ENCODE results near the gene GMPPA. TPM values are rescaled to one million over a fixed set of nuclear protein-coding genes. Genes with fewer than 3 reads are reported as not detected.
A peak's percentile ranks its signal among the peaks of the same experiment; 100 is the strongest.

Gene GMPPA
- total RNA-seq, 1 donor from 2014 or later = 19.9 TPM

DNA sequence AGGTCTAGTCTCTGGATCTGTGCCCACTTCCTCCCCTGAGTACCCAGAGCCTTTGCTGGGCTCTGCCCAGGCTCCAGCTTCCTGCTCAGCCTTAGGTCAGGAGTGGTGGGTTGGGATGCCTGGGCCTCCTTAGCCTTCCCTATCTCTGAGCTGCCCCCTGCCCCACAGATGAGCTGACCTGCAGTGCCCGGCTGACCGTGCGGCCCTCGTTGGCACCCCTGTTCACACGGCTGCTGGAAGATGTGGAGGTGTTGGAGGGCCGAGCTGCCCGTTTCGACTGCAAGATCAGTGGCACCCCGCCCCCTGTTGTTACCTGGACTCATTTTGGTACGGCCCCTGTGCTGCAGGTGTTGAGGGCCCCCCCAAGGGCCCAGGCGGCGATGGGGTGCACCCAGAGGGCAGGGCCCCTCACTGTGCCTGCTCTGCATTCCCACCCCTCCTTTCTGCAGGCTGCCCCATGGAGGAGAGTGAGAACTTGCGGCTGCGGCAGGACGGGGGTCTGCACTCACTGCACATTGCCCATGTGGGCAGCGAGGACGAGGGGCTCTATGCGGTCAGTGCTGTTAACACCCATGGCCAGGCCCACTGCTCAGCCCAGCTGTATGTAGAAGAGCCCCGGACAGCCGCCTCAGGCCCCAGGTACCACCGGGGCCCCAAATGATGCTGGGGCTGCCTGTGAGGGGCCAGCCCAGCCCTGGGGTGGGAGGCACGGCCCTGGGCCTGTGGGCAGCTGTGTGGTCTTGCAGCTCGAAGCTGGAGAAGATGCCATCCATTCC lies 30.1 kb upstream of the GMPPA start:
- no peak for ATAC-seq

DNA sequence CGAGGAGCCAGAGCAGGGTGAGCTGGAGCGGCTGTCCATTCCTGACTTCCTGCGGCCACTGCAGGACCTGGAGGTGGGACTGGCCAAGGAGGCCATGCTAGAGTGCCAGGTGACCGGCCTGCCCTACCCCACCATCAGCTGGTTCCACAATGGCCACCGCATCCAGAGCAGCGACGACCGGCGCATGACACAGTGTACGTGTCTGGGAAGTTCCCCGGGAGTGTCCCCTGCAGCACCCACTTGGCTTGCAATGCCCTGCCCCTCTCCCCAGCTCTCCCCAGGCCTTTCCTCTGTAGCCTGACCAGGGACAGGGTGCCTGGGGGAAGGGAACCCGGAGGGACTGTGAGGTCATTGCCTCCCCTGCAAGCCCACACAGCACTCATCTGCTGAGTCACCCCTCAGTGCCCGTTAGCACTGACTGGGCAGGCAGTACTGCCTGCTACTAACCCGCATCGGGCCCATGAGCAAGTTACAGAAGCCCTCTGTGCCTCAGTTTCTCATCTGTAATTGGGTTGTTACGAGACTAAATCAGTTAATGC lies 29.4 kb upstream of the GMPPA start:
- ATAC-seq = peak; percentile 13

DNA sequence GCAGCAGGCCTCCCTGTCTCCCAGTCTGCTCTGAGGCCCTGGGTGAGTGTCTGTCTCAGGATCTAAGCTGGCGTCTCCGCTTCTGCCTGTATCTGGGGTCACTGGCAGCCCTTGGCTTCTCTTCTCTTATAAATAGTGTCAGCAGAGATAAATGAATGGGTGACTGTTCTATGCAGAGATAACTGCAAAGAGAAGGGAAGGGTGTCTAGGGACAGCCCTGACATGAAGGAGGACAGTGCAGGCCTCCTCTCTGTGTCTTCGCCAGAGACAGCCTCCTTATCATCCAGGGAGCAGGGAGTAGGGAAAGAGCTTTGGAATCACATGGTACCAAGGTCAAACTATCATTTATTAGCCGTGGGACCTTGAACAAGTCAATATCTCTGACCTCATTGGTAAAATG lies 28.3 kb upstream of the GMPPA start:
- ATAC-seq = no peak

DNA sequence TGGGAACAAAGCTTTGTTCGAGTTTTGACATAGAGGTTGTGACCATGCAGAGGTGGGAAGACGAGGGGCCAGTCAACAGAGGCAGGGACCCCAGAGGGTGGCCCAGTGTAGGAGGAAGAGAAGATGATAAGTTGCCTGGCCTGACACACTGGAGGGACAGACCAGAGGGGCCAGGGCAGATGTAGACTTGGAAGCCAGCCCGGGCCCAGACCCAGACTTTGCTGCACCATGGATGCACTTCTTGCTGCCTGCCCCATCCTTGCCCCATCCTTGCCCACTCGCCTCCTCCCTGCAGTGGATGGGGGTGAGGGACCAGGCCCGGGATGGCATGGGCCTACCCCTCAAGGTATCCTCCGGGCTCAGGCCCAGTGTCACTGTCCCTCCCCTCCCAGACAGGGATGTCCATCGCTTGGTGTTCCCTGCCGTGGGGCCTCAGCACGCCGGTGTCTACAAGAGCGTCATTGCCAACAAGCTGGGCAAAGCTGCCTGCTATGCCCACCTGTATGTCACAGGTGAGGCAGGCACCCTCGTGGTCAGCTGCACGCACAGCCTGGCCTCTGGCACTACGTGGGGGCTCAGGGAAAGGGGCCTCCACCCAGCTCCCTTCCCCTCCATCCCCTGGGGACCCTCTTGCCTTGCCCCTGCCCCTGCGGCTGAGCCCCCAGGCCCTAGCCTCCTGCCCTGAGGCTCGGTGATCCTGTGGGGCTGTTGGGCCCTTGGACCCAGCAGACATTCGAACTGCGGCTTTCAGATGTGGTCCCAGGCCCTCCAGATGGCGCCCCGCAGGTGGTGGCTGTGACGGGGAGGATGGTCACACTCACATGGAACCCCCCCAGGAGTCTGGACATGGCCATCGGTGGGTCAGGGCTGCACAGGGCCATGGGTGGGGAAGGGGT lies 27.0 kb upstream of the GMPPA start:
- no peak for ATAC-seq

DNA sequence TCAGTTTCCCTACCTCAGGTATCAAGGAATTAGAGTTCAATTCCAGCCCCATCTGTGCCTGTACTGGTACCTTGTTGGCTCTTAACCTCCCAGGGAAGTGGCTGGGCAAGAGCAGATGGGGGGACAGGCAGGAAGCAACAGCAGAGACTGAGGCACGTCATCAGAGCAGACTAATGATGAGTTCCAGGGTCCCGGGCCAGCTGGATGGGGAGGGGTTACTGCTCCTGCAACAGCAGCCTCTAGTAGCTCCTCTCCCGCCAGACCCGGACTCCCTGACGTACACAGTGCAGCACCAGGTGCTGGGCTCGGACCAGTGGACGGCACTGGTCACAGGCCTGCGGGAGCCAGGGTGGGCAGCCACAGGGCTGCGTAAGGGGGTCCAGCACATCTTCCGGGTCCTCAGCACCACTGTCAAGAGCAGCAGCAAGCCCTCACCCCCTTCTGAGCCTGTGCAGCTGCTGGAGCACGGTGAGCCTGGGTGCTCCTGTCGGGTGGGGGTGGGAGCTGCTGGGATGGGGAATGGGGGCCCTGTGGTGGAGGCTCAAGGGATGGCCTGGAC lies 26.0 kb upstream of the GMPPA start:
- no peak for ATAC-seq

DNA sequence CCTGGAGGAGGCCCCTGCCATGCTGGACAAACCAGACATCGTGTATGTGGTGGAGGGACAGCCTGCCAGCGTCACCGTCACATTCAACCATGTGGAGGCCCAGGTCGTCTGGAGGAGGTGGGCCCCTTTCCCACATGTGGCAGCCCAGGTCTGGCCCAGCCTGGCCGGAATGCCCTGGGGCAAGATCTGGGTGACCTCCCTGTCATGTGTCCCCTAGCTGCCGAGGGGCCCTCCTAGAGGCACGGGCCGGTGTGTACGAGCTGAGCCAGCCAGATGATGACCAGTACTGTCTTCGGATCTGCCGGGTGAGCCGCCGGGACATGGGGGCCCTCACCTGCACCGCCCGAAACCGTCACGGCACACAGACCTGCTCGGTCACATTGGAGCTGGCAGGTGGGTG lies 25.2 kb upstream of the GMPPA start:
- ATAC-seq = no peak

DNA sequence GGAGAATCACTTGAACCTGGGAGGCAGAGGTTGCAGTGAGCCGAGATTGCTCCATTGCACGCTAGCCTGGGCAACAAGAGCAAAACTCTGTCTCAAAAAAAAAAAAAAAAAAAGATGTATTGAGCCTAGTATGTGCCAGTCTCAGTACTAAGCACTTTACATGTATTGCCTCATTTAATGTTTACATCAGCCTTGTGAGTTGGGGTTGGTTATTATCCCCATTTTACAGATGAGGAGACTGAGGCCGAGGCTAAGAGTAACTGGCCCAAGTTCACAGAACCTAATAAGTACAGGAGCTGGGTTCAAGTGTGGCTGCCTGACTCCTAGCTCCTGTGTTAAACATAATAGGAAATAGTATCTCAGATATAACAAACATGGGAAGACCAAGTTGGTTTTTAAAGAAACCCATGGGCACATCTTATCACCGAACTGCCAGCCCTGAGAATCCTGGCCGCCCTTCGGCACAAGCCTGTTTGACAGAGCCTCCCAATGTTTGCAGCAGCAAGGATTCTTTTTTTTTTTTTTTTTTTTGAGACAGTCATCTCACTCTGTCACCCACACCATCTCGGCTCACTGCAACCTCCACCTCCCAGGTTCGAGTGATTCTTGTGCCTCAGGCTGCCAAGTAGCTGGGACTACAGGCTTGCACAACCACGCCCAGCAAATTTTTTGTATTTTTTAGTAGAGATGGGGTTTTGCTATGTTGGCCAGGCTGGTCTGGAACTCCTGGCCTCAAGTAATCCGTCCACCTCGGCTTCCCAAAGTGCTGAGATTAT lies 24.2 kb upstream of the GMPPA start:
- ATAC-seq = no peak

DNA sequence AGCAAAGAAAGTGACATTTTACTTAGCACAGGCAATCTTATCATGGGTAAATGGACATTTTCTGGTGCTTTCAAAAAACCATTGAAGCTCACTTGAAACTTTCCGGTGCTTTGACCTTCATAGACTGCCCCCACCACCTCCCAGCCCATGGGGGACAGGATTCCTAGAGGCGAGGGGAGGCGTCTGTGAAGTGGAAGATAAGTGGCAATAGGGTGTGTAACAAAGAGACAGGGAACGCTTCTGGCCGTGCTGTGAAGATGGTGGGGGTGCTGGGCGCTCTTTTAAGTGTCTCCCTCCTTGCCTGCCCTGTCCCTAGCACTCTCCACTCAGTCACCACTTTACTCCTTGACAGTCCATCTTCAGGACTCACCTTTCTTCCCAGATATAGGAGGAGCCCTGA lies 23.4 kb upstream of the GMPPA start:
- no peak for ATAC-seq

DNA sequence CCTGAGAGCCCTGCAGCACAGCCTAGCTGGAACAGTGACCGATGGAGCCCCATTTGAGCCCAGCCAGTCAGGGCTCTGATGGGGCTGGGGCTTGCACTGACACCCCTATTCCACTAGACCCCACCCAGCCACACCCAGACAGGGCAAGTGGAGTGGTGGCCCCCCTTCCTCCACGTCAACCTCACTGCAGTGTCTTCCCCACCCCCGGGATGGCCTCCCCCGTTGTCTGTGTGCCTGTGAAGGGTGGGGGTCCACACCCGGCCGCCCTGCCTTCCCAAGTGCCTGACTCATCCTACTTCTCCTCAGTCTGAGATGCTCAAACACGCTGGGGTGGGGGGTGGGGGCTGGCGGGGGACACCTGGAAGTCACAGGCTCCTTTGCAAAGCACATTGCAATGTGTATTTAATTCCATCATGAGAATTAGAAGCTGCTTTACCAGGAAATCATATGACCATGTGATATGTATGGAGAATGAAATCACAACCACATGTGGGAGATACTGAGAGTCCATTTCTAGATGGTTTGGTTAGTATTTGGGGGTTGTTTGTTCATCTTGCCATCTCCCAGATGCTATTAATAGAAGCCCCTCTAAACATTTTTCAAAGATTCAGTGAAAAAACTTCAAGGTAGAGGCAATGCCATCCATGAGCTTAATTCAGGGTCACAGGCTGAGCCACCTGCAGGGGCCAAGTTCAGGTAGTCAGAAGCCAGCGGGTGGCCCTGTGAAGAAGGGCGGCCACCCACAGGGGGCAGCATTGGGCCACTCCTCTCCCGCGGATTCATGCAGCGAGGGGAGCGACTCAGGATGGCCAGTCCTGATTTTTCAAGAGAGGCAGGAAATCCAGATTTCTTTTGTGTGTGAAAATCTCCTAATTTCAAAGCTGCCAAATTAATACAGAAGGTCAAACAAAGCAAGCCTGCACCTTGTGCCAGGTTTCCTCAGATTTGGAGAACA lies 22.7 kb upstream of the GMPPA start:
- ATAC-seq = peak; percentile 63

DNA sequence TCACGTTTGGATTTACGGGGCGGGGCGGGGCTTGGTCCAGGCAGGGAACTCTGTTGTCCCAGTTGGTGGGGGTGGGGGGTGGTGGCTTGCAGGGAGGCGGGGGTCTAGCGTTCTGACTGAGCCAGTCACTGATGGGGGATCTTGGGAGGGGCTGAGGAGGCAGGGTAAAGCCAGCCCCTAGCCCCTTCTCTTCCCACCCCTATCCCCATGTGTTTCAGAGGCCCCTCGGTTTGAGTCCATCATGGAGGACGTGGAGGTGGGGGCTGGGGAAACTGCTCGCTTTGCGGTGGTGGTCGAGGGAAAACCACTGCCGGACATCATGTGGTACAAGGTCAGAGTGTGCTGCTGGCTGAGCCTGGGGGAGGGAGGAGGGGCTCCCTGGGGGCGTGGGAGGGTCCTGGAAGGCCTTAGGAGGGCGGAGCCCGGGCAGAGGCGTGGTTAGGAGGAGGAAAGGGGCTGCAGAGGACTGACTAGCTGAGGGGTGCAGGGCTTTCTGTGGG lies 22.0 kb upstream of the GMPPA start:
- ATAC-seq = no peak

DNA sequence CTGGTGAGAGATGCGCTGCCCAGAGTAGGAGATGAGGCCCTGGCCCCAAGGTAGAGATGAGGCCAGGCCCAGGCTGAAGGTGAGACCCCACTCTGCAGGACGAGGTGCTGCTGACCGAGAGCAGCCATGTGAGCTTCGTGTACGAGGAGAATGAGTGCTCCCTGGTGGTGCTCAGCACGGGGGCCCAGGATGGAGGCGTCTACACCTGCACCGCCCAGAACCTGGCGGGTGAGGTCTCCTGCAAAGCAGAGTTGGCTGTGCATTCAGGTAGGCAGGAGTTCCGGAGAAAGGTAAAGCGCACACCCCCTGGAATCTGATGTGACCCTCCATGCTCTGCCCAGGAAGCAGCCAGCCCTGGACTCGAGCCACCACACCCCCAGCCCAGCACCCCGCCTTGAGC lies 21.5 kb upstream of the GMPPA start:
- no peak for ATAC-seq

DNA sequence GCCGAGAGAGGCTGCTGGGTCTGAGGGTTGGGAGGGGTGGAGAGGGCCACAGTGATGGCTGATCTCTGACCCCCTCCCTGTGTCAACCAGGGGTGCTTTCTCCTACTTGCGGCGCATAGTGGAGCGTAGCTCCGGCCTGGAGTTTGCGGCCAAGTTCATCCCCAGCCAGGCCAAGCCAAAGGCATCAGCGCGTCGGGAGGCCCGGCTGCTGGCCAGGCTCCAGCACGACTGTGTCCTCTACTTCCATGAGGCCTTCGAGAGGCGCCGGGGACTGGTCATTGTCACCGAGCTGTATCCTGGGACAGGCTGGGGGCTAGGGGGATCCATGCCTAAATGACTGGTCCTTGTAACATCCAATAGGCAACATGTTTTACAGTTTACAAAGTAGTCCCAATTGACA lies 20.9 kb upstream of the GMPPA start:
- ATAC-seq = no peak

DNA sequence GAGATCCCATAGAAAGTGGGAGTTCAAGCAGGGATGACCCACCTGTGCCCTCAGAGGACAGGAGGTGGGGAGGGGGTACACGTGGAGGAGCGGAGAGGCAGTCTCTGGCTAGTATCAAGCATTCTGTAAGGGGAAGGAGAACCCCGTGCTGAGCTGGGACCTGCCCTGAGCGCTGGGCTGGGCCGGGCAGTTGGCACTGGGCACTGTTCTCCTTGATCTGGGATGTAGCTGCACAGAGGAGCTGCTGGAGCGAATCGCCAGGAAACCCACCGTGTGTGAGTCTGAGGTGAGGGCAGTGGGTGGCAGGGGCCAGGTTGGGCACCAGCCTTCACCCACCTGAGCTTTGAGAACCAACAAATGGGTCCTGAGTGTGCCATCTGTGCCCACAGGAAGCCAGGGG lies 19.8 kb upstream of the GMPPA start:
- no peak for ATAC-seq

DNA sequence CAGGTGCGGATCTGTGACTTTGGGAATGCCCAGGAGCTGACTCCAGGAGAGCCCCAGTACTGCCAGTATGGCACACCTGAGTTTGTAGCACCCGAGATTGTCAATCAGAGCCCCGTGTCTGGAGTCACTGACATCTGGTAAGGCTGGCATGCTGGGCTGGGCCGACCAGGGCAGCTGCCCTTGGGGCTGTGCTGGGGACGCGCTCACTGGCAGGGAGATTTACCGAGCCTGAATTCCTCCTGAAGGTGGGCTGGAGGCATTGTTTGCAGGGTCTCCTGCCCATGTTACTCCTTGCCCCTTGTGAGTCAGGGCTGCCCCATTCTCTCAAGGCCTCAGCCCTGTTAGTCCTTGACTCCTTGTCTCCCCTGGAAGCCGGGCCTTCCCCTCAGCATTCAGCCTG lies 18.7 kb upstream of the GMPPA start:
- ATAC-seq = no peak

DNA sequence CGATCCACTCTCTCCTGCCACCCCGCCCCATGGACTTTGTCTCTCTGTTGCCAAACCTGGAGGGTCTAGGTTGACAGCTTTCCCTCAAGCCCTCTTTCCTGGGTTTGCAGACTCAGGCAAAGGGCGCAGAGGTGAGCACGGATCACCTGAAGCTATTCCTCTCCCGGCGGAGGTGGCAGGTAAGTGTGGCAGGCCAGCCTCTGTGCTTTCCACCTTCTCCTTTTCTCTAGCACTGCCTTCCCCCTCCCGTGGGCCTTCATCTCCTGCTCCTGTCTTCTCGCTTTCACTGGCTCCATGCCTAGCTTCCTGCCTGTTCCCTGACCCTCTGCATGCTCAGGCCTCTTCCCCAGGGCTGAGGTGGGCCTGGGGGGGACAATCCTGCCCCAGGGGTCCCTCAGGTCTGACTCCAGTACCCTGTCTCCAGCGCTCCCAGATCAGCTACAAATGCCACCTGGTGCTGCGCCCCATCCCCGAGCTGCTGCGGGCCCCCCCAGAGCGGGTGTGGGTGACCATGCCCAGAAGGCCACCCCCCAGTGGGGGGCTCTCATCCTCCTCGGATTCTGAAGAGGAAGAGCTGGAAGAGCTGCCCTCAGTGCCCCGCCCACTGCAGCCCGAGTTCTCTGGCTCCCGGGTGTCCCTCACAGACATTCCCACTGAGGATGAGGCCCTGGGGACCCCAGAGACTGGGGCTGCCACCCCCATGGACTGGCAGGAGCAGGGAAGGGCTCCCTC lies 15.9 kb upstream of the GMPPA start:
- ATAC-seq = no peak

DNA sequence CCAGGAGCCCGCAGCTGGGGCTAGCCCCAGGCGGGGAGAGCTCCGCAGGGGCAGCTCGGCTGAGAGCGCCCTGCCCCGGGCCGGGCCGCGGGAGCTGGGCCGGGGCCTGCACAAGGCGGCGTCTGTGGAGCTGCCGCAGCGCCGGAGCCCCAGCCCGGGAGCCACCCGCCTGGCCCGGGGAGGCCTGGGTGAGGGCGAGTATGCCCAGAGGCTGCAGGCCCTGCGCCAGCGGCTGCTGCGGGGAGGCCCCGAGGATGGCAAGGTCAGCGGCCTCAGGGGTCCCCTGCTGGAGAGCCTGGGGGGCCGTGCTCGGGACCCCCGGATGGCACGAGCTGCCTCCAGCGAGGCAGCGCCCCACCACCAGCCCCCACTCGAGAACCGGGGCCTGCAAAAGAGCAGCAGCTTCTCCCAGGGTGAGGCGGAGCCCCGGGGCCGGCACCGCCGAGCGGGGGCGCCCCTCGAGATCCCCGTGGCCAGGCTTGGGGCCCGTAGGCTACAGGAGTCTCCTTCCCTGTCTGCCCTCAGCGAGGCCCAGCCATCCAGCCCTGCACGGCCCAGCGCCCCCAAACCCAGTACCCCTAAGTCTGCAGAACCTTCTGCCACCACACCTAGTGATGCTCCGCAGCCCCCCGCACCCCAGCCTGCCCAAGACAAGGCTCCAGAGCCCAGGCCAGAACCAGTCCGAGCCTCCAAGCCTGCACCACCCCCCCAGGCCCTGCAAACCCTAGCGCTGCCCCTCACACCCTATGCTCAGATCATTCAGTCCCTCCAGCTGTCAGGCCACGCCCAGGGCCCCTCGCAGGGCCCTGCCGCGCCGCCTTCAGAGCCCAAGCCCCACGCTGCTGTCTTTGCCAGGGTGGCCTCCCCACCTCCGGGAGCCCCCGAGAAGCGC lies 15.0 kb upstream of the GMPPA start:
- ATAC-seq = no peak

DNA sequence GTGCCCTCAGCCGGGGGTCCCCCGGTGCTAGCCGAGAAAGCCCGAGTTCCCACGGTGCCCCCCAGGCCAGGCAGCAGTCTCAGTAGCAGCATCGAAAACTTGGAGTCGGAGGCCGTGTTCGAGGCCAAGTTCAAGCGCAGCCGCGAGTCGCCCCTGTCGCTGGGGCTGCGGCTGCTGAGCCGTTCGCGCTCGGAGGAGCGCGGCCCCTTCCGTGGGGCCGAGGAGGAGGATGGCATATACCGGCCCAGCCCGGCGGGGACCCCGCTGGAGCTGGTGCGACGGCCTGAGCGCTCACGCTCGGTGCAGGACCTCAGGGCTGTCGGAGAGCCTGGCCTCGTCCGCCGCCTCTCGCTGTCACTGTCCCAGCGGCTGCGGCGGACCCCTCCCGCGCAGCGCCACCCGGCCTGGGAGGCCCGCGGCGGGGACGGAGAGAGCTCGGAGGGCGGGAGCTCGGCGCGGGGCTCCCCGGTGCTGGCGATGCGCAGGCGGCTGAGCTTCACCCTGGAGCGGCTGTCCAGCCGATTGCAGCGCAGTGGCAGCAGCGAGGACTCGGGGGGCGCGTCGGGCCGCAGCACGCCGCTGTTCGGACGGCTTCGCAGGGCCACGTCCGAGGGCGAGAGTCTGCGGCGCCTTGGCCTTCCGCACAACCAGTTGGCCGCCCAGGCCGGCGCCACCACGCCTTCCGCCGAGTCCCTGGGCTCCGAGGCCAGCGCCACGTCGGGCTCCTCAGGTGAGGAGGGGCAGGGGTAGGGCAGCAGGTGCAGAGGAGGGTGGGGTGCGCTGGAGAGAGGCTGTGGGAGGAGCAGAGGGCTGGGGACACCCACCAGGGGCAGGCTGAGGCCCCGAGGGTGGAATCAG lies 14.1 kb upstream of the GMPPA start:
- no peak for ATAC-seq

DNA sequence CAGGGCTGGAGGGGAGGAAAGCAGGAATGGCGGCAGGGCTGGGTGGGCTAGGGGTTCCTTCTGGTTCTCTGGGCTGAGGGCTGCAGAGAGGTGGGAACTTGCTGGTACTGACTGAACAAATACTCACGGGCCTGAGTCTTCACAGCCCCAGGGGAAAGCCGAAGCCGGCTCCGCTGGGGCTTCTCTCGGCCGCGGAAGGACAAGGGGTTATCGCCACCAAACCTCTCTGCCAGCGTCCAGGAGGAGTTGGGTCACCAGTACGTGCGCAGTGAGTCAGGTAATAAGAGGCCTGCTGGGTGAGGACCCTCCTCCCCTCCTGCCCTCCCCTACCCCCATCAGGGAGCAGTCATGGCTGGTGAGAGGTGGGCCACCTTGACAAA lies 13.5 kb upstream of the GMPPA start:
- ATAC-seq = no peak

All from esophagus mucosa (tissue), 1 donor.